Measurements from ENCODE around the gene KLHL35.
"Not testable (repeated sequence)": the region's sequence is repeated elsewhere in the genome, so short reads cannot be mapped to it uniquely, and the experiment has no call there.

The KLHL35 gene

GRCh38 chr11:75399344-75400145, 33.5 kb downstream of the KLHL35 start, which contains the start of gene RPS3:
TSS of gene RPS3 (plus strand) at chr11:75399518. CDS start at chr11:75399548, 30 bp downstream.
- in situ Hi-C loops (cut with HindIII; ENCODE audit: low sequenced_read_pairs) = loop anchor here (5.0 kb wide), 1 partner anchor 62 kb away; no protein-coding TSS in a partner anchor

GRCh38 chr11:75398906-75399305, 34.1 kb downstream of the KLHL35 start:
- in situ Hi-C loops (cut with HindIII; ENCODE audit: low sequenced_read_pairs) = no loop called here

- in situ Hi-C loops (cut with HindIII; ENCODE audit: low sequenced_read_pairs) = no loop called here
These were observed 38.7 kb downstream of the KLHL35 start for GRCh38 chr11:75394085-75394840.

- in situ Hi-C loops (cut with HindIII; ENCODE audit: low sequenced_read_pairs) = loop anchor here (5.0 to 10.0 kb wide), 2 partner anchors 37 to 55 kb away; no protein-coding TSS in a partner anchor
These were observed 43.1 kb downstream of the KLHL35 start for GRCh38 chr11:75389925-75390324.

GRCh38 chr11:75389276-75389605, 43.8 kb downstream of the KLHL35 start:
- in situ Hi-C loops (cut with HindIII; ENCODE audit: low sequenced_read_pairs) = loop anchor here (5.0 to 10.0 kb wide), 2 partner anchors 38 to 54 kb away; no protein-coding TSS in a partner anchor

- in situ Hi-C loops (cut with HindIII; ENCODE audit: low sequenced_read_pairs) = loop anchor here (5.0 to 10.0 kb wide), 2 partner anchors 39 to 54 kb away; no protein-coding TSS in a partner anchor
These were observed 44.4 kb downstream of the KLHL35 start for GRCh38 chr11:75388386-75389275.

GRCh38 chr11:75387736-75388294, 45.2 kb downstream of the KLHL35 start:
- in situ Hi-C loops (cut with HindIII; ENCODE audit: low sequenced_read_pairs) = loop anchor here (5.0 to 10.0 kb wide), 2 partner anchors 39 to 53 kb away; no protein-coding TSS in a partner anchor

GRCh38 chr11:75386942-75387630, 45.9 kb downstream of the KLHL35 start:
- in situ Hi-C loops (cut with HindIII; ENCODE audit: low sequenced_read_pairs) = loop anchor here (5.0 to 10.0 kb wide), 2 partner anchors 40 to 52 kb away; no protein-coding TSS in a partner anchor

GRCh38 chr11:75384438-75385080, 48.4 kb downstream of the KLHL35 start:
- in situ Hi-C loops (cut with HindIII; ENCODE audit: low sequenced_read_pairs) = loop anchor here (5.0 to 10.0 kb wide), 2 partner anchors 43 to 50 kb away; no protein-coding TSS in a partner anchor

- in situ Hi-C loops (cut with HindIII; ENCODE audit: low sequenced_read_pairs) = loop anchor here (10.0 kb wide), 1 partner anchor 48 kb away; no protein-coding TSS in a partner anchor
These were observed 49.8 kb downstream of the KLHL35 start for GRCh38 chr11:75383246-75383645.

GRCh38 chr11:75380716-75381420, 52.1 kb downstream of the KLHL35 start:
- in situ Hi-C loops (cut with HindIII; ENCODE audit: low sequenced_read_pairs) = loop anchor here (10.0 kb wide), 1 partner anchor 46 kb away; no protein-coding TSS in a partner anchor

GRCh38 chr11:75380245-75380644, 52.8 kb downstream of the KLHL35 start:
- in situ Hi-C loops (cut with HindIII; ENCODE audit: low sequenced_read_pairs) = loop anchor here (10.0 kb wide), 1 partner anchor 45 kb away; no protein-coding TSS in a partner anchor

- in situ Hi-C loops (cut with HindIII; ENCODE audit: low sequenced_read_pairs) = not testable (repeated sequence)
These were observed 54.2 kb downstream of the KLHL35 start for GRCh38 chr11:75378776-75379175.

GRCh38 chr11:75376175-75376574, 56.8 kb downstream of the KLHL35 start:
- in situ Hi-C loops (cut with HindIII; ENCODE audit: low sequenced_read_pairs) = no loop called here

GRCh38 chr11:75375626-75376025, 57.4 kb downstream of the KLHL35 start:
- in situ Hi-C loops (cut with HindIII; ENCODE audit: low sequenced_read_pairs) = no loop called here

- in situ Hi-C loops (cut with HindIII; ENCODE audit: low sequenced_read_pairs) = no loop called here
These were observed 58.4 kb downstream of the KLHL35 start for GRCh38 chr11:75374646-75375045.

- in situ Hi-C loops (cut with HindIII; ENCODE audit: low sequenced_read_pairs) = no loop called here
These were observed 59.8 kb downstream of the KLHL35 start for GRCh38 chr11:75373201-75373600.
